H1 (cell line): Measurements from ENCODE around the gene ARL2. TPM values are rescaled to one million over a fixed set of nuclear protein-coding genes. Genes with fewer than 3 reads are reported as not detected.
A peak's percentile ranks its signal among the peaks of the same experiment; 100 is the strongest.

Source experiments
- CTCF ChIA-PET: fragments of 300-600 bp; sonication (Branson Sonifier 250); formaldehyde crosslinking; loops from one replicate; lab custom pipeline; 2021; ENCODE audit not compliant: partially characterized antibody; lab: Charles Lee
- POLR2A ChIA-PET: fragments of 300-600 bp; sonication (Branson Sonifier 250); formaldehyde crosslinking; loops from one replicate; lab custom pipeline; 2021; ENCODE audit warnings: inconsistent platforms; ENCODE audit not compliant: partially characterized antibody; lab: Charles Lee
- DNase-seq, 2 experiments: peaks; one replicate each; pipeline versions ENCODE4 v3.0.0 to v3.0.0-alpha.2; 2010 to 2022; ENCODE audit warnings: low spot score in 2 of 2, low read depth in 1 of 2, mixed read lengths in 1 of 2
- FAIRE-seq: peaks from 2 replicates; lab custom pipeline; 2011; peaks lifted over from hg19 to GRCh38; lab: Jason Lieb, UNC
- H2AFZ ChIP-seq: 2 replicates; pipeline ENCODE4 v1.8.1; 2012; ENCODE audit warnings: low read length, inconsistent platforms
- H2AK5ac ChIP-seq: 2 replicates; pipeline ENCODE4 v1.6.1; 2013; ENCODE audit warnings: low read depth, low read length
- H2BK120ac ChIP-seq: replicated peaks from 2 replicates; pipeline ENCODE3; 2013; ENCODE audit warnings: low read depth, low read length, inconsistent platforms
- H2BK12ac ChIP-seq: 2 replicates; pipeline ENCODE4 v1.6.1; 2013; ENCODE audit warnings: low read depth, low read length
- H2BK15ac ChIP-seq: 2 replicates; pipeline ENCODE4 v1.6.1; 2013; ENCODE audit warnings: low read length
- H2BK20ac ChIP-seq: 2 replicates; pipeline ENCODE4 v1.6.1; 2013; ENCODE audit warnings: low read length
- H2BK5ac ChIP-seq: 2 replicates; pipeline ENCODE4 v1.6.1; 2013; ENCODE audit warnings: low read depth, low read length
- H3K14ac ChIP-seq: 2 replicates; pipeline ENCODE4 v1.6.1; 2013; ENCODE audit warnings: inconsistent platforms; ENCODE audit not compliant: insufficient read length
- H3K18ac ChIP-seq: 2 replicates; pipeline ENCODE4 v1.6.1; 2013; ENCODE audit warnings: low read length; ENCODE audit errors: extremely low read depth
- H3K23ac ChIP-seq: 2 replicates; pipeline ENCODE4 v1.6.1; 2013; ENCODE audit warnings: inconsistent platforms; ENCODE audit not compliant: insufficient read length
- H3K23me2 ChIP-seq: 2 replicates; pipeline ENCODE4 v1.6.1; 2013; ENCODE audit warnings: low read depth, low read length
- H3K27ac ChIP-seq: 2 replicates; pipeline ENCODE4 v1.6.1; 2011; ENCODE audit warnings: low read depth, low read length, inconsistent platforms
- H3K27me3 ChIP-seq, 4 experiments: replicated peaks in 1 of 4; 1 replicate in 1 of 4; 2 replicates in 3 of 4; pipeline versions ENCODE4 v1.6.1 to v1.8.1; 2011 to 2013; ENCODE audit warnings: low read length in 3 of 4, mild to moderate bottlenecking in 3 of 4, inconsistent platforms in 2 of 4, mixed read lengths in 2 of 4, moderate library complexity in 1 of 4; ENCODE audit not compliant: control insufficient read depth in 3 of 4, insufficient read depth in 3 of 4; ENCODE audit errors: extremely low read depth in 1 of 4
- H3K36me3 ChIP-seq, 4 experiments: 2 replicates each; pipeline versions ENCODE4 v1.6.1 to v1.8.1; 2011 to 2013; ENCODE audit warnings: mild to moderate bottlenecking in 4 of 4, low read length in 3 of 4, moderate library complexity in 2 of 4, control low read depth in 1 of 4, inconsistent platforms in 1 of 4; ENCODE audit not compliant: insufficient read depth in 4 of 4, control insufficient read depth in 2 of 4
- H3K4ac ChIP-seq: replicated peaks from 2 replicates; pipeline ENCODE3; 2013; ENCODE audit warnings: low read length, low read depth, mixed read lengths, inconsistent platforms; ENCODE audit not compliant: insufficient read length
- H3K4me1 ChIP-seq, 4 experiments: replicated peaks in 1 of 4; 1 replicate in 1 of 4; 2 replicates in 3 of 4; pipeline versions ENCODE4 v1.6.1 to v1.8.1; 2011 to 2013; ENCODE audit warnings: low read length in 3 of 4, inconsistent platforms in 2 of 4, mixed read lengths in 1 of 4; ENCODE audit not compliant: insufficient read depth in 4 of 4, control insufficient read depth in 3 of 4
- H3K4me2 ChIP-seq, 2 experiments: 2 replicates each; pipeline versions ENCODE4 v1.6.1 to v1.8.1; 2011 to 2013; ENCODE audit warnings: low read depth in 2 of 2, low read length in 2 of 2, control low read depth in 1 of 2, inconsistent platforms in 1 of 2, mild to moderate bottlenecking in 1 of 2; ENCODE audit not compliant: insufficient read depth in 1 of 2
- H3K4me3 ChIP-seq, 4 experiments: fragments of 200-600, 300-600 bp in 1 of 4; sonication (generic), shearing (Covaris generic), sonication (Bioruptor Twin) in 1 of 4; 2 replicates each; pipeline versions ENCODE4 v1.5.1 to v1.8.1; 2011 to 2016; ENCODE audit warnings: low read length in 4 of 4, low read depth in 3 of 4, control low read depth in 2 of 4, inconsistent platforms in 2 of 4, mild to moderate bottlenecking in 2 of 4, mixed read lengths in 1 of 4, moderate library complexity in 1 of 4; ENCODE audit not compliant: insufficient read depth in 2 of 4; ENCODE audit errors: extremely low read depth in 1 of 4
- H3K56ac ChIP-seq: replicated peaks from 2 replicates; pipeline ENCODE3; 2013; ENCODE audit warnings: low read depth, mild to moderate bottlenecking, mixed read lengths, low read length, inconsistent platforms; ENCODE audit not compliant: insufficient read length
- H3K79me1 ChIP-seq: 2 replicates; pipeline ENCODE4 v1.6.1; 2013; ENCODE audit warnings: low read depth, low read length, control low read depth
- H3K79me2 ChIP-seq, 2 experiments: 2 replicates each; pipeline versions ENCODE4 v1.6.1 to v1.8.1; 2012 to 2013; ENCODE audit warnings: low read length in 2 of 2, mild to moderate bottlenecking in 2 of 2, inconsistent platforms in 1 of 2; ENCODE audit not compliant: insufficient read depth in 2 of 2, control insufficient read depth in 1 of 2
- H3K9ac ChIP-seq, 4 experiments: replicated peaks in 1 of 4; 1 replicate in 1 of 4; 2 replicates in 3 of 4; pipeline versions ENCODE4 v1.6.1 to v1.8.1; 2011 to 2013; ENCODE audit warnings: low read depth in 3 of 4, low read length in 3 of 4, control low read depth in 2 of 4, mild to moderate bottlenecking in 2 of 4, moderate library complexity in 2 of 4, inconsistent platforms in 1 of 4; ENCODE audit errors: extremely low read depth in 1 of 4
- H3K9me3 ChIP-seq, 2 experiments: 2 replicates each; pipeline versions ENCODE4 v1.6.1 to v1.8.1; 2012 to 2013; ENCODE audit warnings: mild to moderate bottlenecking in 2 of 2, moderate library complexity in 2 of 2, control low read depth in 1 of 2, inconsistent platforms in 1 of 2, low read depth in 1 of 2, low read length in 1 of 2, mixed read lengths in 1 of 2; ENCODE audit not compliant: insufficient read depth in 2 of 2
- H4K20me1 ChIP-seq, 2 experiments: replicated peaks in 1 of 2; 2 replicates each; pipeline versions ENCODE3 to v1.8.1; 2011 to 2013; ENCODE audit warnings: inconsistent platforms in 2 of 2, low read length in 2 of 2, mild to moderate bottlenecking in 1 of 2; ENCODE audit not compliant: insufficient read depth in 2 of 2, control insufficient read depth in 1 of 2
- H4K5ac ChIP-seq: 2 replicates; pipeline ENCODE4 v1.6.1; 2013; ENCODE audit warnings: low read length, low read depth, mixed read lengths, inconsistent platforms; ENCODE audit not compliant: insufficient read length
- H4K8ac ChIP-seq: 2 replicates; pipeline ENCODE4 v1.8.0; 2013; ENCODE audit warnings: mild to moderate bottlenecking, moderate library complexity, low read length, inconsistent platforms; ENCODE audit not compliant: insufficient read depth; ENCODE audit errors: extremely low read depth
- H4K91ac ChIP-seq: replicated peaks from 2 replicates; pipeline ENCODE3; 2013; ENCODE audit warnings: low read length, mixed read lengths, inconsistent platforms; ENCODE audit not compliant: insufficient read length
- ASH2L ChIP-seq: fragments of 200-600, 300-600 bp; sonication (generic); IDR thresholded peaks from one replicate; pipeline ENCODE4 v1.7.1; 2017; ENCODE audit warnings: low read length
- BCL11A ChIP-seq, 2 experiments: IDR thresholded peaks; one replicate each; pipeline ENCODE4 v1.6.1; 2011; ENCODE audit warnings: low read depth in 2 of 2, low read length in 2 of 2, mild to moderate bottlenecking in 2 of 2
- BRCA1 ChIP-seq: IDR thresholded peaks from 2 replicates; pipeline ENCODE4 v1.6.1; 2012; ENCODE audit warnings: low read depth, low read length, improper control_type of control experiment
- EP300 ChIP-seq, 2 experiments: IDR thresholded peaks; 1 replicate in 1 of 2; 2 replicates in 1 of 2; pipeline ENCODE4 v1.6.1; 2011 to 2012; ENCODE audit warnings: low read depth in 2 of 2, low read length in 2 of 2, mild to moderate bottlenecking in 2 of 2, borderline replicate concordance in 1 of 2, inconsistent platforms in 1 of 2, moderate library complexity in 1 of 2
- GTF2F1 ChIP-seq: IDR thresholded peaks from 2 replicates; pipeline ENCODE4 v1.6.1; 2012; ENCODE audit warnings: low read depth, low read length, improper control_type of control experiment, borderline replicate concordance
- KDM1A ChIP-seq: fragments of 200-600, 300-600 bp; sonication (generic); IDR thresholded peaks from 2 replicates; pipeline ENCODE4 v1.7.1; 2016; ENCODE audit warnings: mild to moderate bottlenecking, low read length, borderline replicate concordance
- MAFK ChIP-seq: IDR thresholded peaks from 2 replicates; pipeline ENCODE4 v1.6.1; 2012; ENCODE audit warnings: low read depth, mild to moderate bottlenecking, improper control_type of control experiment, low read length
- RFX5 ChIP-seq: IDR thresholded peaks from 2 replicates; pipeline ENCODE4 v1.6.1; 2011; ENCODE audit warnings: low read depth, low read length, improper control_type of control experiment, borderline replicate concordance
- SP4 ChIP-seq: IDR thresholded peaks from 2 replicates; pipeline ENCODE4 v1.6.1; 2012; ENCODE audit warnings: low read length, inconsistent platforms
- YY1 ChIP-seq: IDR thresholded peaks from 2 replicates; pipeline ENCODE4 v1.6.1; 2011; ENCODE audit warnings: low read depth, mild to moderate bottlenecking, low read length
- WGBS, 2 experiments: shearing (Covaris generic) in 1 of 2; methylation state at CpG; one replicate each; pipeline versions ENCODE4 v1.1.6 to v1.1.7; 2013 to 2015; ENCODE audit warnings: low lambda C conversion rate in 2 of 2, mixed read lengths in 2 of 2, inconsistent platforms in 1 of 2, low coverage in 1 of 2, missing lambda C conversion rate in 1 of 2; ENCODE audit not compliant: insufficient replicate concordance in 2 of 2, insufficient coverage in 1 of 2, insufficient read length in 1 of 2; ENCODE audit errors: extremely low coverage in 1 of 2, missing lambda C conversion rate in 1 of 2; 5-methylcytosine and 5-hydroxymethylcytosine counted together
- polyA plus RNA-seq, 7 experiments: library from polyadenylated mRNA; depleted of rRNA in 3 of 7; stranded (reverse) in 5 of 7; unstranded in 2 of 7; fragments of >200 nt in 5 of 7; fragments of 200-250 nt in 2 of 7; gene quantifications; 1 replicate in 5 of 7; 2 replicates in 1 of 7; 4 replicates in 1 of 7; pipeline versions ENCODE4 v1.2.1 to v1.2.3, GENCODE V29; 2011 to 2013; ENCODE audit warnings: missing spikeins in 2 of 7, mixed read lengths in 2 of 7
- total RNA-seq: library from RNA; stranded (reverse); fragmentation: NEBNext Ultra II Directional; extraction: Animal tissue kit (Norgen Biotek cat#: 25700); gene quantifications from 2 replicates; pipeline ENCODE4 v1.2.1, GENCODE V29; 2021
- TF ChIP-seq, protein P1 (sequence below), 3 experiments: IDR thresholded peaks; 1 replicate in 2 of 3; 2 replicates in 1 of 3; pipeline versions ENCODE4 v1.5.1 to v1.6.1; 2011; ENCODE audit warnings: low read length in 3 of 3, mild to moderate bottlenecking in 3 of 3, inconsistent platforms in 2 of 3, low read depth in 1 of 3, moderate library complexity in 1 of 3; ENCODE audit not compliant: insufficient read depth in 1 of 3; ENCODE audit errors: control extremely low read depth in 1 of 3

ARL2 gene
- total and polyA plus RNA-seq, 2 of the 8 experiments (the other 6 are each of a cell fraction or from before 2014, with no cell fraction given) = 186 to 535 TPM

DNA sequence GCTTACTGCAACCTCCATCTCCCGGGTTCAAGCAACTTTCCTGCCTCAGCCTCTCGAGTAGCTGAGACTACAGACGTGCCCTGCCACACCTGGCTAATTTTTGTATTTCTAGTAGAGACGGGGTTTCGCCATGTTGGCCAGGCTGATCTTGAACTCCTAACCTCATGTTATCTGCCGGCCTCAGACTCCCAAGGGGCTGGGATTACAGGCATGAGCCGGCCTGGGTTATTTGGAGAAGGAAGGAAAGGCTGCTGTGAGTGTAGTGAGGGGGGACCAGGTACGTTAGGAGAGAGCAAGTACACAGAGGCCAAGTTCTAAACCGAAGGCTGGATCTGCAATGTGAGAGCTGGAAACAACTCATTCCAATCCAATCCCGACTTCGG, 17.6 kb upstream of the ARL2 start:
- Histone ChIP-seq H3K23me2 (no peaks in the 10 kb centered on the region), H3K9me3 (no peaks in the 10 kb centered on the region), H2BK15ac (peak overlapping the region; percentile 96), H3K56ac (no peak overlapping the region), H2BK5ac (peak overlapping the region; percentile 78; the same call in 1 of the 2 replicates), H3K36me3 (no peaks in the 10 kb centered on the region), H2AK5ac (no peak overlapping the region), H3K23ac (no peak overlapping the region), H3K9ac (no peak overlapping the region; a peak in 1 of 7 replicates), H3K27ac (no peak overlapping the region), H3K4ac (no peak overlapping the region), H2BK20ac (no peak overlapping the region), H4K5ac (no peak overlapping the region), H3K18ac (peak overlapping the region; percentile 72; the same call in 1 of the 2 replicates), H3K4me2 (peak overlapping the region; percentile 1 to 58; a peak in 3 of 4 replicates), H2BK120ac (no peak overlapping the region), H4K20me1 (no peaks in the 10 kb centered on the region), H3K14ac (no peak overlapping the region), H4K91ac (no peak overlapping the region), H2BK12ac (0 out of 2 replicates have a peak overlapping the region, but pooled peaks have one; percentile 63), H4K8ac (peak overlapping the region; percentile 59; the same call in 1 of the 2 replicates), H3K79me2 (no peaks in the 10 kb centered on the region), H2AFZ (peak overlapping the region; percentile 52), H3K79me1 (no peaks in the 10 kb centered on the region), H3K27me3 (no peaks in the 10 kb centered on the region), H3K4me3 (peak overlapping the region in 3 of 4 experiments; percentile 8 to 36 (median 23); a peak in 4 of 8 replicates), H3K4me1 (peaks cover 0 to 9% (median 1%) of the 10 kb centered on the region in 4 experiments; a peak in 2 of 7 replicates)
- FAIRE-seq (no peak), DNase-seq (no peak)
- 80% methylated on average over 11 of the region's 11 CpGs; no CpG with 5 or more reads in 1 of the 2 experiments for WGBS, 2 experiments
- POLR2A ChIA-PET = interaction anchor here (0.6 to 2.8 kb wide), 10 partner anchors 9 to 190 kb away, joined by 3 to 20 read pairs (median 4); partner anchors contain the start of genes ARL2, GPHA2, MEN1 and PPP2R5B
- CTCF ChIA-PET = interaction anchor here (0.6 to 6.1 kb wide), 32 partner anchors 8 to 601 kb away, joined by 3 to 65 read pairs (median 5); partner anchors contain the start of genes ARL2, EHD1, GPHA2 and SAC3D1
- TF ChIP-seq KDM1A = no peak
- no peak for TF ChIP-seq MAFK
- TF ChIP-seq, protein P1, sequence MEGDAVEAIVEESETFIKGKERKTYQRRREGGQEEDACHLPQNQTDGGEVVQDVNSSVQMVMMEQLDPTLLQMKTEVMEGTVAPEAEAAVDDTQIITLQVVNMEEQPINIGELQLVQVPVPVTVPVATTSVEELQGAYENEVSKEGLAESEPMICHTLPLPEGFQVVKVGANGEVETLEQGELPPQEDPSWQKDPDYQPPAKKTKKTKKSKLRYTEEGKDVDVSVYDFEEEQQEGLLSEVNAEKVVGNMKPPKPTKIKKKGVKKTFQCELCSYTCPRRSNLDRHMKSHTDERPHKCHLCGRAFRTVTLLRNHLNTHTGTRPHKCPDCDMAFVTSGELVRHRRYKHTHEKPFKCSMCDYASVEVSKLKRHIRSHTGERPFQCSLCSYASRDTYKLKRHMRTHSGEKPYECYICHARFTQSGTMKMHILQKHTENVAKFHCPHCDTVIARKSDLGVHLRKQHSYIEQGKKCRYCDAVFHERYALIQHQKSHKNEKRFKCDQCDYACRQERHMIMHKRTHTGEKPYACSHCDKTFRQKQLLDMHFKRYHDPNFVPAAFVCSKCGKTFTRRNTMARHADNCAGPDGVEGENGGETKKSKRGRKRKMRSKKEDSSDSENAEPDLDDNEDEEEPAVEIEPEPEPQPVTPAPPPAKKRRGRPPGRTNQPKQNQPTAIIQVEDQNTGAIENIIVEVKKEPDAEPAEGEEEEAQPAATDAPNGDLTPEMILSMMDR (IDR thresholded peaks at IDR 0.05; ENCODE audit: control extremely low read depth in 1 of 3, insufficient read depth in 1 of 3, low read depth in 1 of 3, low read length in 3 of 3) = no peak
- no peak for TF ChIP-seq GTF2F1
- no peak for TF ChIP-seq ASH2L
- TF ChIP-seq EP300 (IDR thresholded peaks at IDR 0.05; ENCODE audit: borderline replicate concordance in 1 of 2, low read depth in 2 of 2, low read length in 2 of 2) = no peak
- TF ChIP-seq BCL11A (IDR thresholded peaks at IDR 0.05; ENCODE audit: low read depth in 2 of 2, low read length in 2 of 2) = no peak
- no peak for TF ChIP-seq RFX5
- no peak for TF ChIP-seq YY1
- no peak for TF ChIP-seq SP4
- TF ChIP-seq BRCA1 = no peak
